ENCODE measurements around the gene SPRTN.
"Not testable (repeated sequence)": the region's sequence is repeated elsewhere in the genome, so short reads cannot be mapped to it uniquely, and the experiment has no call there.

SPRTN gene

DNA sequence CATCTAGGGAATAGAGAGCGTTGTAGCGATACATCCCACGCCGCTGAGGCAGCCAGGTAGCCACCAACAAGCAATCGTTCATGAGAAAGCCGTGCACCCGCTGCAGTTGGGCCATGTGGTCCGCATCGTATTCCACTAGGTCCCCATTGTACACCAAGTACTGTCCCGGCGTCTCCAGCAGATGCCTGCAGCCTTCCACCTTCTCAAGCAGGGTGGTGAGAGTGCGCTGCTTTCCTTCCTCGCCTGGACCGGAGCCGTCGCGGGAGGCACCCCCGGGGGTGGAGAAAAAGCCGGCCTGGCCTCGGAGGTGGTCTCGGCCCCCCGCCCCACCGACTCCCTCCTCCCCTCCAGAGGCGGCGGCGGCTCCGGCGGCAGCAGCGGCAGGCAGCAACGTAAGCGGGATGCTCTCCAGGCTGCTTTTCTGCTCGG lies 1.0 kb upstream of the SPRTN start:
- DNase-seq (ENCODE audit: low spot score), result peak; percentile 11

DNA sequence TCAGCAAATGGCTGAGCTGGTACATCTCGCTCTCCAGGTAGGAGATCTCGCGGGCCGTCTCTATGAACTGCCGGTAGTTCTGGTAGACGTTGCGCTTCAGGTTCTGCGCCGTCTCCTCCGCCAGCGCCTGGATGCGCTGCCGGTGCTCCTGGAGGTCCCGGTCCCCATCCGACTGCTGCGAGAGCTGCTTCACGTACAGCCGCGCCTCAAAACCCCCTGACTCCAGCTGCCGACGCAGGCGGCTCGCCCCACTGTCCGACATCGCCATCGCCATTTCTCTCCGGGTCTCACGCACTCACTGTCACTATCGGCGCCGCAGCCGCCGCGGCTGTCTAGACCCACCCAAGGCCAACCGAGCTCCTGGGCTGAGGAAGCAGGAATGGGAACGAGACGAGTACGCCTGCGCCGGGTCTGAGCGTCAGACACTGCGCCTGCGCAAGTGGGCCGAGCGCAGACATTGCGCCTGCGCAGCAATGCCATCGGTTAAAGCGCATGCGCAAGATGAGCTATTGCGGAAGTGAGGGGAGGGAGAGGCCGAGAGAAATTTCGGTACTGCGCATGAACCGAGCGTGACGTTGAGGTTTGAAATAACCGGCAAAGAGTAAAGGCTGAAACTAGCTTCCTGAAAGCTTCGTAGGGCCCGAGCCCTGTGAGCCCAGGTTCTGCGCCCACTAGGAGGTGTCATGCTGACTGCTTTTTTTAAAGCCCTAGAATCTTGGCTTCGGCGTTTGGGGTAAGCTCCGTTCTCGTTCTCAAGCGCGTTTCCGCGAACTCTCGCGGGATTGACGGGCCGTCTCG lies 422 bp upstream of the SPRTN start, which contains the start of gene EXOC8:
EXOC8 (minus strand) TSS at position 381 of the 798 bp plus-strand sequence; CDS start at position 274, 107 bp downstream.
- DNase-seq (ENCODE audit: low spot score), result peak; percentile 97

DNA sequence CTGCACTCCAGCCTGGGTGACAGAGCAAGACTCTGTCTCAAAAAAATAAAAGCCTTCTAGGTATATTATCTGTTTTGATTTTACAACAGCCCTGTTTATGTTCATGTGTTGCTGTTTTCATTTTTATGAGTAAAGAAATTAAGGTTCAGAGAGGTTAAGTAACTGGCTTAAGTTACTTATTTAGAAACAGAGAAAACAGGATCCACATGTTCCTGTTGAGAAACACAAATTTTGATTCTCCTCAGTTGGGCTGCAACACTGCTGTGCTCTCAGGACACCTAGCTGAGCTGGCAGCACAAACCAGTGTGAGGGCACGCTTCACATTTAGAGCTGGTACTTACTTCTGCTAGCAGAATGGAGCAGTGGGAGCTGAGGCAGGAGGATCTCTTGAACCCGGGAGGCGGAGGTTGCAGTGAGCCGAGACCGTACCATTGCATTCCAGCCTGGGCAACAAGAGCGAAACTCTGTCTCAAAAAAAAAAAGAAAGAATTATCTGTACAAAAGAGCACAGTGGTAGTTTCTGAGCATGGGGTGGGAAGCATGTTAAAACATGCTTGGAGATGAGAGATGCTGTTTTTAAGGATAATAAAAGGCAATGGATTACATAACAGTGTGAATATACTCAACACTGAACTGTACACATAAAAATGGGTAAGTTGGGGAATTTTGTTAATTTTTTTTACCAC lies 2.4 kb downstream of the SPRTN start:
- DNase-seq (ENCODE audit: low spot score), result no peak

DNA sequence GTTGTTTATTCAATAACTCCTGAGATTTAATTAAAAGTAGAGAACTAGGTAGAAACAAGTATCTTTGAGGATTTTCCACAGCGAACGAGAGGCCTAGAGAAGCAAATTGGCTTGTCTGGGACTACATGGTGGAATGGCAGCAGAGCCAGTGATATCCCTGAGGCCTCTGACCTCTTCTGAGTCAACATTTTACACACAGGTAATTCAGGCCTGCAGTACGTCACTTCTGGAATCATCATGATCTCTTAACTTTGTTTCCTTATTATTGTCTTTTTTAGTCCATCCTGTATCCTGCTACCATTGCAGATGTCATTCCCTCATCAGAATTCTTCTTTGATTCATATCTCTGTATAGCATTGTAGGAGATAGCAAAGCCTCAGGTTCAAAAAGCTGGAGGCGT lies 9.9 kb downstream of the SPRTN start:
- DNase-seq (ENCODE audit: low spot score), result no peak

DNA sequence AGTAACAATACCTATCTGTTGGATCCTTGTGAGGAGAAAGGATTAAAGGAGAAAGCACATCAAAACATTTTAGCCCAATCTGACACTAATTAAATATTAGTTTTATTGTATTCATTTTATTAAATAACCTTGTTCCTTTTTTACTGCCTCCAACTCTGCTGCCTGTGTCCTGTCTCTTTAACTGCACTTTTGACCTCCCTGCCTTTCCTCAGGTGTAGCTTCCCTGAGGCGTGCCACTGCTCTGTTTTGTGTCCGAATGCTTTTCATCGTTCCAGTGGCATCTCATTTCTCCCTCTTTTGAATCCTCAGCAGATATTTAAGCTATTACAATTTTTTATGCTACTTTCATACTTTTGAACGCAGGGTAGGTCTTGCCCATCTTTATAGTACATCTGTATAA lies 10.3 kb downstream of the SPRTN start:
- DNase-seq (ENCODE audit: low spot score), result no peak

DNA sequence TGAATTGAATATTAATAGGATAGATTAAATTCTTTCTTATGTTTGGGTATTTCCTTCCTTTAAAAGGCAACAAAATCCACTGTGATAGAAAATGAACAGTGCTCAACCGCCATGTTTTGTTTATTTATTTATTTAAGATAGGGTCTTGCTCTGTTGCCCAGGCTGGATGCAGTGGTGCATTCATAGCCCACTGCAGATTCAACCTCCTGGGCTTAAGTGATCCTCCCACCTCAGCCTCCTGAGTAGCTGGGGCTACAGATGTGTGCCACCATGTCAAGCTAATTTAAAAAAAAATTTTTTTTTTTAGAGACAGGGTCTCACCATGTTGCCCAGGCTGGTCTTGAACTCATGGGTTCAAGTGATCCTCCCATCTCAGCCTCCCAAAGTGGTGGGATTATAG lies 10.8 kb downstream of the SPRTN start:
- DNase-seq (ENCODE audit: low spot score), result not testable (repeated sequence)

DNA sequence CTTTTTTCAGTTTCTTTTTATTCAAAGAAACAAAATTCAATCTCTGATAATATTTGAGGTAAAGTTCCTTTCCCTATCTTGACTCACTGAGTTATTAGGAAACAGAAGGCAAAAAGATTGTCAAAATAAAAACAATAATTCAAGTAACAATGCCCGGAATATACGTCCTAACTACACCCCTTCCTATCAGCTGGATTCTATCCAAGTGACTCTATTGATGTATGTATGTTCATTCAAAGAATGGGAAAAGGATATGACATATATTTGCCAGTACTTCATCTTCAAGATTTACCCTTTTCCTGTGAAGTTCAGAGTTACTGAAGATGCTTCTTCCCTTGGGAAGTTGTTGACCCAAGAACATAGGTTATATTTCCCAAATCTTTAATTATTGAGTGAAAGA lies 13.7 kb downstream of the SPRTN start:
- DNase-seq (ENCODE audit: low spot score), result no peak

DNA sequence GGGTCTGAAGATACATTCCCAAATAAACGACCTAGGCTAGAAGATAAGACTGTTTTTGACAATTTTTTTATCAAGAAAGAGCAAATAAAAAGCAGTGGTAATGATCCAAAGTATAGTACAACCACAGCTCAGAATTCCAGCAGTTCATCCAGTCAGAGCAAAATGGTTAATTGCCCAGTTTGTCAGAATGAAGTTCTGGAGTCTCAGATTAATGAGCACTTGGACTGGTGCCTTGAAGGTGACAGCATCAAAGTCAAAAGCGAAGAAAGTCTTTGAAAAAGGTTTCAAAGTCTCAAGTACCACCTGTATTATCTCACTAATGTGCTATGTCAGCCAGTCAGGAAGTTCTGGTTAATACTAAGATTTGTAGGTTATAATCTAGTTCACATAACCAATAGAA lies 15.0 kb downstream of the SPRTN start:
- no peak for DNase-seq (ENCODE audit: low spot score)

DNA sequence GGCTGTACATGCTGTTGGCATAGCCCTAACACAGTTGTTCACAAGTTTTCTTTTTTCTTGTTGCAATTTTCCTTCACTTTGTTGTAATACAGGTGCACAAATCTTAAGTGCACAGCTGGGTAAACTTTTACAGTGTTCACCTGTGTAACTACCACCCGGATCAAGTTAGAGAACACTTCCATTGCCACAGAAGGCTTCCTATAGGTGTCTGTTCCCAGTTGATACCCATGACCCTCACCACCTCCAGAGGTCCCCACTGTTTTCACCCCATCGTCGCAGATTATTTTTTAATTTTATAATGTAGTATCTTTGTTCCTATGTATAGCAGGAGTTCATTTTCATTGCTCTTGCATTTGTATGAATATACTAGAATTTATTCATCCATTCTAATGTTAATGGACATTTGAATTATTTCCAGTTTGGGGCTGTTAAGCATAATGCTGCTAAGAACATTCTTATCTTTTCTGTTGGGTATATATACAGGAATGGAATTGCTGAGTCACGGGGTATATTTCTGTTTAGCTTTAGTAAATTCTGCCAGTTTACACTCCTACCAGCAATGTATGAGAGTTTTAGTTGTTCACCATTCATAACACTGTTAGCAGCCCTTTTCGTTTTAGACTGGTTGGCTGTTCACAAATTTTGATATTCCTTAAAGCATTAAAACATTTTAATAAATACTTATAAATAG lies 16.4 kb downstream of the SPRTN start:
- no peak for DNase-seq (ENCODE audit: low spot score)

DNA sequence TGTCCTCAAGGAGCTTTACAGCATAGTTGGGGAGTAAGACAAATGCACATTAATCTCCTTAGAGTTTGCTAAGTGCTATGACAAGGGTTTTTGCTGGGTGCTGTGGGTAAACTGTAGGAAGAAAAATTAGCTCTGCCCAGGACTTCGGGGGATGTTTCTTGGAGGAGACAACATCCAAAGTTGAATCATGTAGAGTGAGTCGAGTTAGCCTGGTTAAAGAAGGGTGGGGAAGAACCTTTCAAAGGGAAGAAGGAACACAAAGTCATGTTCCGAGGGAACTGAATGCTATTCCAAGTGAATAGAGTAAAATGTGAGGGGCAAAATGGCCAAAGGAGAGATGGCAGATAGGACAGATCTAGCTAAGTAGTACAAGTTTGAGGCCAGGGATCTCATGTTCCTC lies 17.1 kb downstream of the SPRTN start:
- DNase-seq (ENCODE audit: low spot score), result no peak

DNA sequence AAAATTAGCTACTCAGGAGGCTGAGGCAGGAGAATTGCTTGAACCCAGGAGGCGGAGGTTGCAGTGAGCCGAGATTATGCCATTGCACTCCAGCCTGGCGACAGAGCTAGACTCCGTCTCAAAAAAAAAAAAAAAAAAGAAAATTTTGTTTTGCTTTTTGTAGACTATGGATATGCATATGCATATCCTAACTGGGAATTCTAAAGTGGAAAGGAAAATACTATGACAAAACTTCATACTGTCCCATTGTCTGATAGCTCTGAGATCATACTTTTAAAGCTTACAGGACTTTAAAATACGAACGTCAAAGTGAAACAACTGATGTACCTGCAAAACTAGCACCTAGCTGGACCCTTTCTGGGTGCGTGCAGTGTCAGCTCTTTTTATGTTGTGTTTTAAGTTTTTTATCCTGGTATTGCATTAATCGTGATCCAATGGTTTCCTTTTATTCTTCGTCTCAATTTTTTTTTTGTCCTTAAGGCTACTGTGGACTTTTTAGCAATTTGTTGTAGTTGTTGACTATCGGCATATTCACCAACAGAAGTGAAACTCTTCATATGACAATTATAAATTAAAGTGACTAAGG lies 19.2 kb downstream of the SPRTN start:
- no peak for DNase-seq (ENCODE audit: low spot score)

DNA sequence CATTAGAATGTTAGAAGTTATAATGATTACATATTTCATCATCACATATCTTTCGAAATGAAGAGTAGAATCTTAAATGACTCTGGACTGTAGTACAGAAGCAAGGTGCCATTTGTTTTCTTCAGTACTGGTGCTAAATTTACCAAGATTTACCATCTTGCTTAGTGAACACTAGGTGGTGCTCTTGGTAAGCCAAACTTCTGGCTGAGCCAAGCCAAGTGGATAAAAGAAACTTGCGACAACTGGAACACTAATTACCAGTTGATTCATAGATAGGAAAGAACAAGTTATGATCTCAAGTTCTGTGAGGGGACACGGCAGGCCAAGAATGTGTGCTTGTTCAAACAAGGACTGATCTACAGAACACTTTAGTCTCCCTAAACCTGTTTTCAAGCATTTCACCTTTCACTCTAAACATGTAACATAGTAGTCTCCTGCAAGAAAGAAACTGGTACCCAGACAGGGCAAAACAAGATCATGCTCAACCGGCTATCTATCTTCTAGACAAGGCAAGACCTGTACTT lies 19.8 kb downstream of the SPRTN start:
- peak; percentile 66 for DNase-seq (ENCODE audit: low spot score)

DNA sequence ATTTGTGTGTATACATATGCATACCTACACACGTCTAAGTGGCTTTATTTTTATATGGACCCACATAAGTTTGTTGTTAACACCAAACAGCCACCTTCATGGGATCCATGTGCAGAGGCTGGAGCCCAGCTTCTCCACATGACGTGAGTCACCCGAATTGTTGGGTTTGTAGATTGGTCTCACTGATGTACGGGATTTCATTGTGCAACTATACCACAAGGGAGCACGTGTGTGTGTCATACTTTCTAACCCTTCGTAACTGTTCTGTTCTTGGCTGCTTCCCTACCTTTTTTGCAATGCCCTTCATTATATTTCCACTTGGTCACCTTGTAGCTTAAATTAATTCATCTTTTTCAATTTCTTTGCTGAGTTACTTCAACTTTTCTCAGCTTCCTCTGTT lies 21.0 kb downstream of the SPRTN start:
- no peak for DNase-seq (ENCODE audit: low spot score)

DNA sequence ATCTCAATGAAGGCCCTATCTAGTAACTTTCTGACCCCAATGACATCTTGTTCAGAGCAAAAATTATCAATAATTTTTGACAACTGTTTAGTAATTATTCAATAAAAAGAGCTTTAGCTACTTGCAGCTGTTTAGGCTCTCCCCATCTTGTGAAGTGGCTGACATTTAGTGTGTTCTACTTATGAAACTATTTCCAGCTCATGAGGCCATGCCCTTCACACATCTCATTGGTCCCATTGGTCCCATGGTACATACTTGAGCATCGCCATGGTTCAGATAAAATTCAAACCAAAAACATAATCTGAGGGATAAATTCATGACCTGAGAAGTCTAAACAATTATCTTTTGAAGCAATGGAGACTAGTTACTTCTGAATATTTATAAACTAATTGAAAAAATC lies 24.2 kb downstream of the SPRTN start:
- no peak for DNase-seq (ENCODE audit: low spot score)

DNA sequence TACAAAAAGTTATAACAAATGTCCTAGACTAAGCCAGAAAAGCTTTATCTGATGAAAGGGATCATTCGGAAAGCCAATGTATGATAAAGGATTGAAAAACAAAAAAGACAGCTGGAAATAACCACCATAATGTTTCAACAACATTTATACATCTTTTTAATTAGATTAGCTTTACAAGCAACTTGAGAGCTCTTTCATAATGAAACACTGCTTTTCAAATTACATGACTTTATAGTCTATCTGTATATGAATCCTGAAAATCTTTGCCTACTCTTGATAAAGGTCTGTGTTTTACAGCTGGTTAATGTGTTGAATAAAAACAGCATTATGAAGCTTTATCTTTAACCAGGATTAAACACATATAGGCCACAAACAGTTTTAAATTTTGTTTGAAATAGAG lies 25.5 kb downstream of the SPRTN start:
- DNase-seq (ENCODE audit: low spot score), result no peak

DNA sequence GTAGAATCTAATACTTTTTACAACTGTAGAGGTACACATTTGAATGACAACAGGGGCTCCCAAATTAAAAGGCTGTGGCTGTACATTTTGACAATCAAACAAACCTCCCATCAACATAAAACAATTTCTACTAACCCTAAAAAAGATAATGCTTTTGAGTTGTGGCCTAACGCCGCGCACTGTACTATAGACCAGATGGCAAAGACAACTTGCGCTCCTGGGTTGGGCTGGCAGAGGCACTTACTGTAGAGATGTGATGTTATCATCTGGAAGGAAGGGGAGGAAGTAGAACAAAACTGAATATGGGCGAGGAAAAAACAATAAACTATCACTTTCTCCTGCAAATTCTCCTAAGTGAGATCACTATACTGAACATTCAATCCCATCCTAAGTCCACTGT lies 26.1 kb downstream of the SPRTN start:
- DNase-seq (ENCODE audit: low spot score), result no peak

DNA sequence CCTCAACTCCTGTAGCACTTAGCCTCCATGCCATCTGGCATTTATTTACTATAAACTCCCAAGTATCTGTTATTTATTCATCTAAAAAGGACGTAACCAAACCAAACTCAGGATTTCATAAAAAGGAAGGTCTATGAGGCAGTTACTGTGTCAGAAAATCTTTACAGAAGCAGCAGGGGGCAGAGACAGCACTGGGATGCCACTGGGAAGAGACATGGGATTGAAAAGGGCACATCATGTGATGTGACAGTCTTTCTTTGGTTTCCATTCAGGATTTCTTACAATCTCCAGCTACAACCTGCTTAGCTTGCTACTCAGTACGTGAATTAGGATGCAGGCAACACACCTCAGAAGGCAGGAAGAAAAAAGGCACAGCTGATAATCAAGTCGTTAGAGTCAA lies 31.2 kb downstream of the SPRTN start:
- peak; percentile 69 for DNase-seq (ENCODE audit: low spot score)

DNA sequence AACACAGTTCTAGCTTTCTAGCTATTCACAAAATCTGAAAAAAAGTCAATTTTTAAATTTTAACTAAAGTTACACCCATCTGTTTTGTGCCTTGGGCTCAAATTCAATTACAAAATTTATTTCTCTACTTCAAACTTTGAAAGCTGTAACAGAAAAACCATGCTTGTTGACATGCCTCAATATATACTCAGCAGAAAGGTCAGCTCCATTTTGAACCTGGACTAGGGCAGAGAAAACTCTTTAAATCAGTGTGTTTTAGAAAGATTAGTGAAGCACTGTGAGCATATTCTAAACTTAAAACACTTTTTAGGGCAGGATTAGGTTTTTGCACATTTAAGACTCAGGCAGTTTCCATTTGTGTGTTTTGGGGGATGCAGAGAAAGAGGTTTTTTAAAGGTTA lies 34.4 kb downstream of the SPRTN start:
- DNase-seq (ENCODE audit: low spot score), result no peak

DNA sequence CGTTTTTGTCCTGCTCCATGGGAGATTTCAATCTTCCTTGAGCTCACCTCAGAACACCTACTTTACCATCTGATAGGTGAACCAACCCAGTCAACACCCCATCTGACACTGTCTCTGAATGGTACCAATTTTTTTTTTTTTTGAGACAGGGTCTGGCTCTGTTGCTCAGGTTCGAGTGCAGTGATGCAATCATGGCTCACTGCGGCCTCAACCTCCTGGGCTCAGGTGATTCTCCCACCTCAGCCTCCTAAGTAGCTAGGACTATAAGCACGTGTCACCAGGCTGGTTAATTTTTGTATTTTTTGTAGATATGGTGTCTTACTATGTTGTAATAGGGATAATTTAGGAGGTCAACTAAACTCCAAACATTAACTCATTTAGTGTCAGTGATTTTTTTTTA lies 36.3 kb downstream of the SPRTN start:
- DNase-seq (ENCODE audit: low spot score), result no peak

DNA sequence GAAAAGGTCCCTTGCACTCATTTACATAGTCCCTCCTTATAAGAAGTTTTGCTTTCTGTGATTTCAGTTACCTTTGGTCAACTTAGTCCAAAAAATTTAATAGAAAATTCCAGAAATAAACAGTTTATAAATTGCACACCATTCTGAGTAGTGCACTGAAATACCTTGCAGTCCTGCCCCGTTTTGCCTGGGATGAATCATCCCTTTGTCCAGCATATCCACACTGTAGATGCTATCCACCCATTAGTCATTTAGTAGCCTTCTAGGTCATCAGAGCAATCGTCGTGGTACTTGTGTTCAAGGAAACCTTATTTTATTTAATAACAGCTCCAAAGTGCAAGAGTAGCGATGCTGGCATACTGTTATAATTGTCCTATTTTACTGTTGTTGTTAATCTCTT lies 38.0 kb downstream of the SPRTN start:
- no peak for DNase-seq (ENCODE audit: low spot score)

DNA sequence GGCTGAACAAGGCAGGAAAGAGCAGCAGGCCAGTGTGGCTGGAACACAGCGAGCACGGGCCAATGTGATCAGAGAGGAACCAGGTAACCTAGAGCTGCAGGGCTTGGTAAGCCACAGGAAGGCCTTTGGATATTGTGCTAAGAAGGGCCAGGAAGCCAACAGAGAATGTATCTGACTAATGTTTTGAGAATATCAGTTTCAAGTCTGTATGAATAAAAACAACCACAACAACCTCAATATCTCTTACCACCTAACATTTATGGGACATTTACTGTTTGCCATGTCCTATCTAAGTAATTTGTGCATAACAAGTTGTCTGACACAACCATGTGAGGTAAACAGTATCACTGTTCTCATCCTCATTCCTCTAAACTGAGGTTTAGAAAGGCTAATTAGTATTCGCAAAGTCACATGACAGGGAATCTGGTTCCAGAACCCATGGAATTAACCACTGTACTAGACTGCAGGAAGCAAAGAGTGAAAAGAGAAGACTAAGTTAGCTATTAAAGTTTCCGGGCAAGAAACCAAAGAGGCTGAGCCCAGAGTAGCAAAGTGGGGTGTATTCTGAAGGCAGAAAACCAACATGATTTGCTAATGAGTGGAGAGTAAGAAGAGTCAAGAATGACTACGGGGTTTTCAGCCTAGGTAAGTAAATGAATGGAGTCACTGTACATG lies 38.9 kb downstream of the SPRTN start:
- DNase-seq (ENCODE audit: low spot score), result no peak

DNA sequence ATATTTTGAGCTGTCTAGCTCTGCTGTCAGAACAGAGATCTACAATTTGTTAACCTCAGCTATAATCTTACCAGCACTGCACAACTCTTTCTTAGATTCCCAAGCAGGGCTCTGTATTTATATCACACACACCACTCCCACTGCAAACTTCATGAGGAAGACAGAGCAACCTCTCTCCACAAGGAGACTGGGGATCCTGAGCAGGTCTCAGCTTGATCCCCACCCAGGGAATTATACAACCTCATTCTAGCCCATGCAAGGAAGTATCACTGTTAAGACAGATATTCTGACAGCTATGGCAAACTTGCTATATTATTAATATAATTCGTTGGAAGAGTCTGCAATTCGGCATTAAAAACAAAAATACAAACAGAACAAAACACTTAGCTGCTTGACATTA lies 43.6 kb downstream of the SPRTN start:
- no peak for DNase-seq (ENCODE audit: low spot score)

All from globus pallidus (tissue), 1 donor.